Mammary epithelial cell (primary cell): ENCODE data around the gene SLC38A9.

Experiments
- EZH2 ChIP-seq: IDR thresholded peaks from 2 replicates; pipeline ENCODE4 v1.6.1; 2012; ENCODE audit warnings: low read length, inconsistent platforms, borderline replicate concordance
- TF ChIP-seq, protein P1 (sequence below), 2 donors: IDR thresholded peaks in 1 of 2; conservative IDR thresholded peaks in 1 of 2; 2 replicates each; pipeline ENCODE4 v1.5.1; 2011 to 2012; ENCODE audit warnings: inconsistent platforms in 2 of 2, low read length in 2 of 2, mild to moderate bottlenecking in 2 of 2, control low read depth in 1 of 2, low read depth in 1 of 2; ENCODE audit not compliant: insufficient read depth in 1 of 2; ENCODE audit errors: extremely low read depth in 1 of 2

DNA sequence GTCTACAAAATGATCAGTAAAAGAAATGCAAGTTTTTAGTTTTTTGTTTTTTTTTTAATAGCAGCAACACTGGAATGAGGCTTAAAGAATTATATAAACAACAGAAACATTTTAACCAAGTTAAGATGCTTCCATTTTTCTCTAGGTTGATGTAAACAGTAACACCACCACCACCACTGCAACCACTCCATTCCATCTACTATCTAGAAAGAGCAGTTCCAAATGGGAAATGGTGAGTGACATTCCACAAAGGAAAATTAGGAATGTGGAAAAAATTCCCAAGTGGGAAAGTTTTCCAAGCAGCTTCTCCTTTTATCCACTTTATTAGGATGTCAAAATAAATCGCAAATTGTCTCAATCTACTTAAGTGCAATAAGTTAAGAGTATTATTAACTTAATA, 32.6 kb downstream of the SLC38A9 start:
- TF ChIP-seq, protein P1, sequence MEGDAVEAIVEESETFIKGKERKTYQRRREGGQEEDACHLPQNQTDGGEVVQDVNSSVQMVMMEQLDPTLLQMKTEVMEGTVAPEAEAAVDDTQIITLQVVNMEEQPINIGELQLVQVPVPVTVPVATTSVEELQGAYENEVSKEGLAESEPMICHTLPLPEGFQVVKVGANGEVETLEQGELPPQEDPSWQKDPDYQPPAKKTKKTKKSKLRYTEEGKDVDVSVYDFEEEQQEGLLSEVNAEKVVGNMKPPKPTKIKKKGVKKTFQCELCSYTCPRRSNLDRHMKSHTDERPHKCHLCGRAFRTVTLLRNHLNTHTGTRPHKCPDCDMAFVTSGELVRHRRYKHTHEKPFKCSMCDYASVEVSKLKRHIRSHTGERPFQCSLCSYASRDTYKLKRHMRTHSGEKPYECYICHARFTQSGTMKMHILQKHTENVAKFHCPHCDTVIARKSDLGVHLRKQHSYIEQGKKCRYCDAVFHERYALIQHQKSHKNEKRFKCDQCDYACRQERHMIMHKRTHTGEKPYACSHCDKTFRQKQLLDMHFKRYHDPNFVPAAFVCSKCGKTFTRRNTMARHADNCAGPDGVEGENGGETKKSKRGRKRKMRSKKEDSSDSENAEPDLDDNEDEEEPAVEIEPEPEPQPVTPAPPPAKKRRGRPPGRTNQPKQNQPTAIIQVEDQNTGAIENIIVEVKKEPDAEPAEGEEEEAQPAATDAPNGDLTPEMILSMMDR (conservative IDR thresholded peaks at IDR 0.05 in 1 of 2, IDR thresholded peaks at IDR 0.05 in 1 of 2; ENCODE audit: extremely low read depth in 1 of 2, insufficient read depth in 1 of 2, low read depth in 1 of 2, low read length in 2 of 2): no peak
- no peak for TF ChIP-seq EZH2
